Left lung (tissue), 10 donors: ENCODE results near the gene VENTX. TPM values are rescaled to one million over a fixed set of nuclear protein-coding genes. Genes with fewer than 3 reads are reported as not detected.

Experiments
- ATAC-seq: fragments of 200-7000 bp; cut with Tn5 transposase; one replicate; pipeline ENCODE4 v1.9.1; 2020; ENCODE audit warnings: moderate library complexity
- DNase-seq, 4 donors: peaks; one replicate each; pipeline ENCODE4 v3.0.0-alpha.2; 2013 to 2020
- H3K27ac ChIP-seq, 2 donors: fragments of 200-600 bp; sonication (generic) in 1 of 2; one replicate each; pipeline versions ENCODE4 v1.5.0 to v1.8.0; 2020 to 2021
- H3K27me3 ChIP-seq, 2 donors: fragments of 200-600 bp; sonication (generic) in 1 of 2; one replicate each; pipeline versions ENCODE4 v1.5.0 to v1.8.0; 2020 to 2021
- H3K36me3 ChIP-seq, 2 donors: fragments of 200-600 bp; sonication (generic) in 1 of 2; one replicate each; pipeline versions ENCODE4 v1.5.0 to v1.8.0; 2020 to 2021
- H3K4me1 ChIP-seq, 2 donors: fragments of 200-600 bp; one replicate each; pipeline ENCODE4 v1.8.0; 2021
- H3K4me3 ChIP-seq, 2 donors: fragments of 200-600 bp; sonication (generic) in 1 of 2; one replicate each; pipeline versions ENCODE4 v1.5.0 to v1.8.0; 2020 to 2021; ENCODE audit warnings: mild to moderate bottlenecking in 1 of 2
- H3K9me3 ChIP-seq, 2 donors: fragments of 200-600 bp; sonication (generic) in 1 of 2; one replicate each; pipeline versions ENCODE4 v1.5.0 to v1.8.0; 2020 to 2021
- intact Hi-C, 2 donors: fragments of 100-400 bp; cut with DNase I; formaldehyde crosslinking; loops; one replicate each; pipeline versions ENCODE4 v1.11.2 to v1.14.2; 2022
- polyA plus RNA-seq, 6 donors: library from polyadenylated mRNA; unstranded; fragments of 120-200 nt; gene quantifications; one replicate each; pipeline ENCODE4 v1.2.1, GENCODE V29; 2013; ENCODE audit not compliant: insufficient read length in 6 of 6
- total RNA-seq, 2 donors: library from RNA; stranded (reverse); fragmentation: NEBNext Ultra II Directional; extraction: Animal tissue kit (Norgen Biotek cat#: 25700); gene quantifications; one replicate each; pipeline ENCODE4 v1.2.1, GENCODE V29; 2021
- TF ChIP-seq, protein P1 (sequence below), 2 donors: fragments of 200-600 bp; sonication (generic) in 1 of 2; IDR thresholded peaks; one replicate each; pipeline versions ENCODE4 v1.5.0 to v1.8.0; 2021; ENCODE audit warnings: antibody characterized with exemption in 2 of 2
- donor health status: DM: no; HTN: yes; CAD: no.
- donor health status: DM: no; HTN: no; CAD: no.

The VENTX gene
- total and polyA plus RNA-seq, 8 donors, result 0.14 to 4.1 (median 0.25) TPM

DNA sequence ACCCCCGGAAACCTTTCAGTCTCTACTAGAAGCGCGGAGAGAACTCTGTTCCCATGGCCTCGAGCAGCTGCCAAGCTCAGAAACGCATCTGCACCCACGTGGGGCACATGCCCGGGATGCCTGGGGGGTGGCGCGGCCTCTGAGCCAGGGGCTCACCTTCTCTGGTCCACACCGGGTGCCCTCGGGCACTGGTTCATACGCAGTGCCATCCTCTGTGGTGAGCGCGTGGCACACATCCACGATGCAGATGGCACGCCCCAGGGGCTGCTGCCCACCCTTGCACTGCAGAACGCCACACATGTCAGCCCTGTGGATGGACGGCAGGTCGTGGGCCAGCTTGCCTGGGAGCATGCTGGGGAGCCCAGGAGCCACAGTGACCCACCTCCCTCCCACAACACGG, 32.5 kb downstream of the VENTX start:
- no peak for DNase-seq
- Histone ChIP-seq H3K27me3 (peaks cover 0 to 27% of the 10 kb centered on the region in 2 donors), H3K4me1 (peaks cover 0 to 12% of the 10 kb centered on the region in 2 donors), H3K36me3 (peaks cover 0 to 81% of the 10 kb centered on the region in 2 donors), H3K4me3 (no peak overlapping the region), H3K9me3 (no peaks in the 10 kb centered on the region), H3K27ac (no peak overlapping the region)
- intact Hi-C loops, result no loop called here
- no peak for ATAC-seq
- TF ChIP-seq, protein P1, sequence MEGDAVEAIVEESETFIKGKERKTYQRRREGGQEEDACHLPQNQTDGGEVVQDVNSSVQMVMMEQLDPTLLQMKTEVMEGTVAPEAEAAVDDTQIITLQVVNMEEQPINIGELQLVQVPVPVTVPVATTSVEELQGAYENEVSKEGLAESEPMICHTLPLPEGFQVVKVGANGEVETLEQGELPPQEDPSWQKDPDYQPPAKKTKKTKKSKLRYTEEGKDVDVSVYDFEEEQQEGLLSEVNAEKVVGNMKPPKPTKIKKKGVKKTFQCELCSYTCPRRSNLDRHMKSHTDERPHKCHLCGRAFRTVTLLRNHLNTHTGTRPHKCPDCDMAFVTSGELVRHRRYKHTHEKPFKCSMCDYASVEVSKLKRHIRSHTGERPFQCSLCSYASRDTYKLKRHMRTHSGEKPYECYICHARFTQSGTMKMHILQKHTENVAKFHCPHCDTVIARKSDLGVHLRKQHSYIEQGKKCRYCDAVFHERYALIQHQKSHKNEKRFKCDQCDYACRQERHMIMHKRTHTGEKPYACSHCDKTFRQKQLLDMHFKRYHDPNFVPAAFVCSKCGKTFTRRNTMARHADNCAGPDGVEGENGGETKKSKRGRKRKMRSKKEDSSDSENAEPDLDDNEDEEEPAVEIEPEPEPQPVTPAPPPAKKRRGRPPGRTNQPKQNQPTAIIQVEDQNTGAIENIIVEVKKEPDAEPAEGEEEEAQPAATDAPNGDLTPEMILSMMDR (IDR thresholded peaks at IDR 0.05), result no peak

- DNase-seq, result no peak
- intact Hi-C loops, result no loop called here
These were observed 33.2 kb downstream of the VENTX start for GRCh38 chr10:133270773-133271297.

DNA sequence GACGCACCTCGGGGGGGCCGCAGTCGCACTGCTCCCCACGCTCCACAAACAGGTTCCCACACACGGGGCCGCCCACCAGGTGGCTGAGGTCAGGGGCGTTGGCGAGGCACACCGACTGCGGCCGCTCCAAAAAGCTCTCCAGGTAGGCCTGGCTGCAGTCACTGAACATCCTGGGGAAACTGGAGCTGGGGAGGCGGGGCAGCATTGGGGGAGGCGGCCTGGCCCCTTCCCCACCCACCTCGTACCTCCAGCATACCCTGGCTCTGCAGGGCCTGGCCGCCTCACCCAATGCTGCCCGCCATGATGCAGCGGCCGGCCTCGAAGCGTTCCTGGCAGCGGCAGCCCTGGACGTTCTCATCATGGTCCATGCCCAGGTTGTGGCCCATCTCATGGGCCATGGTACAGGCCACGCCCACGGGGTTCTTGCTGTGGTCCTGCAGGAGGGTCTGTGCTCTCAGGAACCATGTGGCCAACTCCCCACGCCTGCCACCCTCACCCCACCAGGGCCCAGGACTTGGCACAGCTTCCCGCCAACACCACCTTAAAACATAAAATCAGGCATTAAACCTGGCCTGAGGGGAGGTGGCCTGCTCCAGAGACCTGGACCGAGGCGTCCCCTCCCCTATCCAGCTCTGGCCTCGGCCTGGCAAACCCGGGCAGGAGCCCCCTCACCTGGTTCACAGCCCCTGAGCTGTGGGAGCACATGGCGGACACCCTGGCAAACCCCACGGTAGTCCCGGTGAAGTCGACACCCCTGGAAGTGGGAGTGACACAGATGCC, 34.1 kb downstream of the VENTX start:
- Histone ChIP-seq H3K36me3 (peaks cover 0 to 74% of the 10 kb centered on the region in 2 donors), H3K9me3 (no peaks in the 10 kb centered on the region), H3K27ac (no peak overlapping the region), H3K4me1 (peaks cover 0 to 24% of the 10 kb centered on the region in 2 donors), H3K4me3 (no peak overlapping the region), H3K27me3 (peaks cover 6 to 37% of the 10 kb centered on the region in 2 donors)
- ATAC-seq (no peak), DNase-seq (no peak)
- TF ChIP-seq, protein P1 (IDR thresholded peaks at IDR 0.05), result no peak
- intact Hi-C loops, result no loop called here

More at GRCh38 chr10:133270773-133271297, 33.2 kb downstream of the VENTX start:
- Histone ChIP-seq H3K4me1 (peaks cover 0 to 15% of the 10 kb centered on the region in 2 donors), H3K9me3 (no peaks in the 10 kb centered on the region), H3K27me3 (peaks cover 0 to 33% of the 10 kb centered on the region in 2 donors), H3K4me3 (no peak overlapping the region), H3K27ac (no peak overlapping the region), H3K36me3 (peaks cover 0 to 81% of the 10 kb centered on the region in 2 donors)
- TF ChIP-seq, protein P1 (IDR thresholded peaks at IDR 0.05), result no peak
- ATAC-seq, result no peak

DNA sequence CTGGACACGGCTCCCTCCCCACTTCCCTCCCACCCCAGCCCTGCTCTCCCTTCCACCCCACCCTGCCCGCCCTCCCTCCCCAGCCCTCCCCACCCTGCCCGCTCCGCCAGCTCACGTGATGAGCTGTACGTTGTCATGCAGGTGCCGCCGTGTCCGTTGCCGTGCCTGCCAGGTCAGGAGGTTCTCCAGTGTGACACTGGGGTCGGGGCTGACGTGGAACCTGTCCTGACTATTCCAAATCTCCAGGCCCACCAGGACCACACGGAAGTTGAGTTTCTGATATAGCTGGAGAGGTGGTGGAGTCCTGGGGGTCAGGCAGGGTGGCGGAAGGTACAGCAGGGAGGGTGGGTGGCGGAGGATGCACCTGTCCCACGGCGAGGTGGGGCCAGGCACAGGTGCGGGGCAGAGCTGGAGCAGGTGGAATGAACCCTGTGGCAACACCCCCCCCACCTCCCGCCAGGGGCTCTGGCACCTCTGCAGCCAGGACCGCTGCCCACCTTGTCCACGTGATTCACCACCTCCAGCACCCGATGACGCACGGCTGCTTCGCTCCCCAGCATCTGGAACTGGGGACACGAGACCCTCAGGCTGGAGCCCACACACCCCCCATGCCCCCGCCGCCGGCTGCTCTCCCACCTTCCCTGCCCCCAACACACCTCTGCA, 34.8 kb downstream of the VENTX start:
- Histone ChIP-seq H3K4me3 (no peak overlapping the region), H3K4me1 (peaks cover 0 to 31% of the 10 kb centered on the region in 2 donors), H3K27ac (no peak overlapping the region), H3K9me3 (no peaks in the 10 kb centered on the region), H3K36me3 (peaks cover 0 to 66% of the 10 kb centered on the region in 2 donors), H3K27me3 (peaks cover 11 to 44% of the 10 kb centered on the region in 2 donors)
- DNase-seq (no peak), ATAC-seq (no peak)
- TF ChIP-seq, protein P1 (IDR thresholded peaks at IDR 0.05), result no peak
- intact Hi-C loops, result no loop called here

GRCh38 chr10:133272964-133273420, 35.3 kb downstream of the VENTX start:
- peaks cover 0 to 37% of the 10 kb centered on the region in 2 donors for H3K4me1 ChIP-seq
- TF ChIP-seq, protein P1 (IDR thresholded peaks at IDR 0.05), result no peak
- peaks cover 11 to 45% of the 10 kb centered on the region in 2 donors for H3K27me3 ChIP-seq
- no peak overlapping the region for H3K27ac ChIP-seq
- H3K36me3 ChIP-seq, result peaks cover 0 to 61% of the 10 kb centered on the region in 2 donors
- intact Hi-C loops, result no loop called here
- ATAC-seq, result no peak
- peak in 1 of 4 donors; percentile 71 for DNase-seq
- H3K4me3 ChIP-seq, result no peak overlapping the region
- no peaks in the 10 kb centered on the region for H3K9me3 ChIP-seq
